H1 (cell line): ENCODE measurements around the gene LYPD6B. TPM values are rescaled to one million over a fixed set of nuclear protein-coding genes. Genes with fewer than 3 reads are reported as not detected.

Experiments used
- CTCF ChIA-PET: fragments of 300-600 bp; sonication (Branson Sonifier 250); formaldehyde crosslinking; loops from one replicate; lab custom pipeline; 2021; ENCODE audit not compliant: partially characterized antibody; lab: Charles Lee
- POLR2A ChIA-PET: fragments of 300-600 bp; sonication (Branson Sonifier 250); formaldehyde crosslinking; loops from one replicate; lab custom pipeline; 2021; ENCODE audit warnings: inconsistent platforms; ENCODE audit not compliant: partially characterized antibody; lab: Charles Lee
- DNase-seq, 2 experiments: peaks; one replicate each; pipeline versions ENCODE4 v3.0.0 to v3.0.0-alpha.2; 2010 to 2022; ENCODE audit warnings: low spot score in 2 of 2, low read depth in 1 of 2, mixed read lengths in 1 of 2
- FAIRE-seq: peaks from 2 replicates; lab custom pipeline; 2011; peaks lifted over from hg19 to GRCh38; lab: Jason Lieb, UNC
- H2AFZ ChIP-seq: 2 replicates; pipeline ENCODE4 v1.8.1; 2012; ENCODE audit warnings: low read length, inconsistent platforms
- H2AK5ac ChIP-seq: 2 replicates; pipeline ENCODE4 v1.6.1; 2013; ENCODE audit warnings: low read depth, low read length
- H2BK120ac ChIP-seq: replicated peaks from 2 replicates; pipeline ENCODE3; 2013; ENCODE audit warnings: low read depth, low read length, inconsistent platforms
- H2BK12ac ChIP-seq: 2 replicates; pipeline ENCODE4 v1.6.1; 2013; ENCODE audit warnings: low read depth, low read length
- H2BK15ac ChIP-seq: 2 replicates; pipeline ENCODE4 v1.6.1; 2013; ENCODE audit warnings: low read length
- H2BK20ac ChIP-seq: 2 replicates; pipeline ENCODE4 v1.6.1; 2013; ENCODE audit warnings: low read length
- H2BK5ac ChIP-seq: 2 replicates; pipeline ENCODE4 v1.6.1; 2013; ENCODE audit warnings: low read depth, low read length
- H3K14ac ChIP-seq: 2 replicates; pipeline ENCODE4 v1.6.1; 2013; ENCODE audit warnings: inconsistent platforms; ENCODE audit not compliant: insufficient read length
- H3K18ac ChIP-seq: 2 replicates; pipeline ENCODE4 v1.6.1; 2013; ENCODE audit warnings: low read length; ENCODE audit errors: extremely low read depth
- H3K23ac ChIP-seq: 2 replicates; pipeline ENCODE4 v1.6.1; 2013; ENCODE audit warnings: inconsistent platforms; ENCODE audit not compliant: insufficient read length
- H3K23me2 ChIP-seq: 2 replicates; pipeline ENCODE4 v1.6.1; 2013; ENCODE audit warnings: low read depth, low read length
- H3K27ac ChIP-seq: 2 replicates; pipeline ENCODE4 v1.6.1; 2011; ENCODE audit warnings: low read depth, low read length, inconsistent platforms
- H3K27me3 ChIP-seq, 4 experiments: replicated peaks in 1 of 4; 1 replicate in 1 of 4; 2 replicates in 3 of 4; pipeline versions ENCODE4 v1.6.1 to v1.8.1; 2011 to 2013; ENCODE audit warnings: low read length in 3 of 4, mild to moderate bottlenecking in 3 of 4, inconsistent platforms in 2 of 4, mixed read lengths in 2 of 4, moderate library complexity in 1 of 4; ENCODE audit not compliant: control insufficient read depth in 3 of 4, insufficient read depth in 3 of 4; ENCODE audit errors: extremely low read depth in 1 of 4
- H3K36me3 ChIP-seq, 4 experiments: 2 replicates each; pipeline versions ENCODE4 v1.6.1 to v1.8.1; 2011 to 2013; ENCODE audit warnings: mild to moderate bottlenecking in 4 of 4, low read length in 3 of 4, moderate library complexity in 2 of 4, control low read depth in 1 of 4, inconsistent platforms in 1 of 4; ENCODE audit not compliant: insufficient read depth in 4 of 4, control insufficient read depth in 2 of 4
- H3K4ac ChIP-seq: replicated peaks from 2 replicates; pipeline ENCODE3; 2013; ENCODE audit warnings: low read length, low read depth, mixed read lengths, inconsistent platforms; ENCODE audit not compliant: insufficient read length
- H3K4me1 ChIP-seq, 4 experiments: replicated peaks in 1 of 4; 1 replicate in 1 of 4; 2 replicates in 3 of 4; pipeline versions ENCODE4 v1.6.1 to v1.8.1; 2011 to 2013; ENCODE audit warnings: low read length in 3 of 4, inconsistent platforms in 2 of 4, mixed read lengths in 1 of 4; ENCODE audit not compliant: insufficient read depth in 4 of 4, control insufficient read depth in 3 of 4
- H3K4me2 ChIP-seq, 2 experiments: 2 replicates each; pipeline versions ENCODE4 v1.6.1 to v1.8.1; 2011 to 2013; ENCODE audit warnings: low read depth in 2 of 2, low read length in 2 of 2, control low read depth in 1 of 2, inconsistent platforms in 1 of 2, mild to moderate bottlenecking in 1 of 2; ENCODE audit not compliant: insufficient read depth in 1 of 2
- H3K4me3 ChIP-seq, 4 experiments: fragments of 200-600, 300-600 bp in 1 of 4; sonication (generic), shearing (Covaris generic), sonication (Bioruptor Twin) in 1 of 4; 2 replicates each; pipeline versions ENCODE4 v1.5.1 to v1.8.1; 2011 to 2016; ENCODE audit warnings: low read length in 4 of 4, low read depth in 3 of 4, control low read depth in 2 of 4, inconsistent platforms in 2 of 4, mild to moderate bottlenecking in 2 of 4, mixed read lengths in 1 of 4, moderate library complexity in 1 of 4; ENCODE audit not compliant: insufficient read depth in 2 of 4; ENCODE audit errors: extremely low read depth in 1 of 4
- H3K56ac ChIP-seq: replicated peaks from 2 replicates; pipeline ENCODE3; 2013; ENCODE audit warnings: low read depth, mild to moderate bottlenecking, mixed read lengths, low read length, inconsistent platforms; ENCODE audit not compliant: insufficient read length
- H3K79me1 ChIP-seq: 2 replicates; pipeline ENCODE4 v1.6.1; 2013; ENCODE audit warnings: low read depth, low read length, control low read depth
- H3K79me2 ChIP-seq, 2 experiments: 2 replicates each; pipeline versions ENCODE4 v1.6.1 to v1.8.1; 2012 to 2013; ENCODE audit warnings: low read length in 2 of 2, mild to moderate bottlenecking in 2 of 2, inconsistent platforms in 1 of 2; ENCODE audit not compliant: insufficient read depth in 2 of 2, control insufficient read depth in 1 of 2
- H3K9ac ChIP-seq, 4 experiments: replicated peaks in 1 of 4; 1 replicate in 1 of 4; 2 replicates in 3 of 4; pipeline versions ENCODE4 v1.6.1 to v1.8.1; 2011 to 2013; ENCODE audit warnings: low read depth in 3 of 4, low read length in 3 of 4, control low read depth in 2 of 4, mild to moderate bottlenecking in 2 of 4, moderate library complexity in 2 of 4, inconsistent platforms in 1 of 4; ENCODE audit errors: extremely low read depth in 1 of 4
- H3K9me3 ChIP-seq, 2 experiments: 2 replicates each; pipeline versions ENCODE4 v1.6.1 to v1.8.1; 2012 to 2013; ENCODE audit warnings: mild to moderate bottlenecking in 2 of 2, moderate library complexity in 2 of 2, control low read depth in 1 of 2, inconsistent platforms in 1 of 2, low read depth in 1 of 2, low read length in 1 of 2, mixed read lengths in 1 of 2; ENCODE audit not compliant: insufficient read depth in 2 of 2
- H4K20me1 ChIP-seq, 2 experiments: replicated peaks in 1 of 2; 2 replicates each; pipeline versions ENCODE3 to v1.8.1; 2011 to 2013; ENCODE audit warnings: inconsistent platforms in 2 of 2, low read length in 2 of 2, mild to moderate bottlenecking in 1 of 2; ENCODE audit not compliant: insufficient read depth in 2 of 2, control insufficient read depth in 1 of 2
- H4K5ac ChIP-seq: 2 replicates; pipeline ENCODE4 v1.6.1; 2013; ENCODE audit warnings: low read length, low read depth, mixed read lengths, inconsistent platforms; ENCODE audit not compliant: insufficient read length
- H4K8ac ChIP-seq: 2 replicates; pipeline ENCODE4 v1.8.0; 2013; ENCODE audit warnings: mild to moderate bottlenecking, moderate library complexity, low read length, inconsistent platforms; ENCODE audit not compliant: insufficient read depth; ENCODE audit errors: extremely low read depth
- H4K91ac ChIP-seq: replicated peaks from 2 replicates; pipeline ENCODE3; 2013; ENCODE audit warnings: low read length, mixed read lengths, inconsistent platforms; ENCODE audit not compliant: insufficient read length
- CHD2 ChIP-seq: IDR thresholded peaks from 2 replicates; pipeline ENCODE4 v1.6.1; 2012; ENCODE audit warnings: low read length, improper control_type of control experiment
- POLR2A ChIP-seq, 2 experiments: IDR thresholded peaks; 1 replicate in 1 of 2; 2 replicates in 1 of 2; pipeline ENCODE4 v1.6.1; 2011; ENCODE audit warnings: low read depth in 2 of 2, low read length in 2 of 2, mild to moderate bottlenecking in 2 of 2; ENCODE audit errors: control extremely low read depth in 1 of 2
- POU5F1 ChIP-seq: IDR thresholded peaks from 2 replicates; pipeline ENCODE4 v1.6.1; 2011; ENCODE audit warnings: low read depth, mild to moderate bottlenecking, low read length, moderate library complexity
- RAD21 ChIP-seq, 2 experiments: IDR thresholded peaks in 1 of 2; conservative IDR thresholded peaks in 1 of 2; 2 replicates each; pipeline ENCODE4 v1.6.1; 2011; ENCODE audit warnings: low read depth in 2 of 2, low read length in 2 of 2, improper control_type of control experiment in 1 of 2, inconsistent platforms in 1 of 2, mild to moderate bottlenecking in 1 of 2, moderate library complexity in 1 of 2
- RFX5 ChIP-seq: IDR thresholded peaks from 2 replicates; pipeline ENCODE4 v1.6.1; 2011; ENCODE audit warnings: low read depth, low read length, improper control_type of control experiment, borderline replicate concordance
- WGBS, 2 experiments: shearing (Covaris generic) in 1 of 2; methylation state at CpG; one replicate each; pipeline versions ENCODE4 v1.1.6 to v1.1.7; 2013 to 2015; ENCODE audit warnings: low lambda C conversion rate in 2 of 2, mixed read lengths in 2 of 2, inconsistent platforms in 1 of 2, low coverage in 1 of 2, missing lambda C conversion rate in 1 of 2; ENCODE audit not compliant: insufficient replicate concordance in 2 of 2, insufficient coverage in 1 of 2, insufficient read length in 1 of 2; ENCODE audit errors: extremely low coverage in 1 of 2, missing lambda C conversion rate in 1 of 2; 5-methylcytosine and 5-hydroxymethylcytosine counted together
- polyA plus RNA-seq, 7 experiments: library from polyadenylated mRNA; depleted of rRNA in 3 of 7; stranded (reverse) in 5 of 7; unstranded in 2 of 7; fragments of >200 nt in 5 of 7; fragments of 200-250 nt in 2 of 7; gene quantifications; 1 replicate in 5 of 7; 2 replicates in 1 of 7; 4 replicates in 1 of 7; pipeline versions ENCODE4 v1.2.1 to v1.2.3, GENCODE V29; 2011 to 2013; ENCODE audit warnings: missing spikeins in 2 of 7, mixed read lengths in 2 of 7
- total RNA-seq: library from RNA; stranded (reverse); fragmentation: NEBNext Ultra II Directional; extraction: Animal tissue kit (Norgen Biotek cat#: 25700); gene quantifications from 2 replicates; pipeline ENCODE4 v1.2.1, GENCODE V29; 2021
- TF ChIP-seq, protein P1 (sequence below), 3 experiments: IDR thresholded peaks; 1 replicate in 2 of 3; 2 replicates in 1 of 3; pipeline versions ENCODE4 v1.5.1 to v1.6.1; 2011; ENCODE audit warnings: low read length in 3 of 3, mild to moderate bottlenecking in 3 of 3, inconsistent platforms in 2 of 3, low read depth in 1 of 3, moderate library complexity in 1 of 3; ENCODE audit not compliant: insufficient read depth in 1 of 3; ENCODE audit errors: control extremely low read depth in 1 of 3

The LYPD6B gene
- total and polyA plus RNA-seq, 2 of the 8 experiments (the other 6 are each of a cell fraction or from before 2014, with no cell fraction given), result 2.2 to 3.5 TPM

DNA sequence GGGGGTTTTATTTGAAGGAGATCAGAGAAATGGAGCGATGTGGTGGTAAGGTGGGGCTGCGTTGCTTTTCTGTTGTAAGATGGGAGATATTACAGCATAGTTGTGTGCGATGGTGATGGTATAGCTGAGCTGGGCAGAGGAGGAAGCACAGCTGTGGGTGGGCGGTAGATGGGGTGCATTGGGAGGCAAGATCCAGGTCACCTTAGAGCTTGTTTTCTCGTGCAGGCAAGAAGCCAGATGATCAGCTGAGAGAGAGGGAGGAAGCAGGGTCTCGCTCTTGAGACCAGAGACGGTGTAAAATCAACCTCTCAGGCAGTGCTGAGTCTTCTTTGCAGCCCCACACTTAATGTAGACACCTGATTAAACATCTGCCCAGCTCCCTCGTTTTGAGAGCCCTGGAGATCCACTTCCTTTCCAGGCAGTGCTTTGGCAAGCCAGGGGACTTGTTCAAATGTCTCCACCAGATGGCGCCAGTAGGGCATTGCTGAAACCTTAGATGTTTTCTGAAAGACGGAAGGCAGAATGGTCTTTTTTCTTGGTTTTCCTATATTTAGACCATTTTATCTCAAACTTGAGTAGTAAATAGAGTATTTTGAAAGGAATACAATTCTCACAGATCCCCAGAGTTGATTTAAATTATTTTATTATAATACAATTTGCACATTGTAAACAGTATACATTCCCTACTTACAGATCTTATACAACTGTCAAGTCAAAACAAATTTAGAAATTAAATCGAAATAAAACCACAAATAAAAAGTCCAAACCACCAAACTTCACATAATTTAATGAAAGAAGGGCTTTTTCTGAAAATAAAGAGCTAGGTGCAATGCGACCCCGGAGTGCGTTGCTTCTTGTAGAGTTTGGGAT, 21.1 kb upstream of the LYPD6B start:
- Histone ChIP-seq H4K20me1 (no peaks in the 10 kb centered on the region), H2BK12ac (no peak overlapping the region), H2AK5ac (no peak overlapping the region), H3K79me1 (no peaks in the 10 kb centered on the region; the same call in 1 of the 2 replicates), H3K9me3 (no peaks in the 10 kb centered on the region), H3K4ac (no peak overlapping the region), H4K8ac (no peak overlapping the region), H3K14ac (no peak overlapping the region), H4K91ac (no peak overlapping the region), H2BK15ac (no peak overlapping the region), H2AFZ (no peak overlapping the region), H3K4me3 (no peak overlapping the region), H3K23me2 (no peaks in the 10 kb centered on the region), H3K36me3 (peaks cover 0 to 21% (median 4%) of the 10 kb centered on the region in 4 experiments; a peak in 6 of 8 replicates), H3K27ac (no peak overlapping the region), H2BK5ac (no peak overlapping the region; the same call in 1 of the 2 replicates), H3K23ac (no peak overlapping the region), H3K4me1 (peaks cover 0 to 2% (median 1%) of the 10 kb centered on the region in 4 experiments; a peak in 1 of 7 replicates), H3K4me2 (no peak overlapping the region), H3K9ac (no peak overlapping the region), H4K5ac (no peak overlapping the region), H3K79me2 (no peaks in the 10 kb centered on the region), H2BK120ac (no peak overlapping the region), H3K27me3 (no peaks in the 10 kb centered on the region), H3K56ac (no peak overlapping the region), H3K18ac (no peak overlapping the region), H2BK20ac (no peak overlapping the region)
- peak; percentile 27 to 89 for DNase-seq
- CTCF ChIA-PET, result interaction anchor here (0.6 to 14.6 kb wide), 65 partner anchors 10 to 1057 kb away, joined by 3 to 277 read pairs (median 4); partner anchors contain the start of genes LYPD6 and LYPD6B
- WGBS, 2 experiments, result 74% methylated on average over 14 of the region's 14 CpGs; no CpG with 5 or more reads in 1 of the 2 experiments
- FAIRE-seq, result peak; percentile 75
- TF ChIP-seq, protein P1, sequence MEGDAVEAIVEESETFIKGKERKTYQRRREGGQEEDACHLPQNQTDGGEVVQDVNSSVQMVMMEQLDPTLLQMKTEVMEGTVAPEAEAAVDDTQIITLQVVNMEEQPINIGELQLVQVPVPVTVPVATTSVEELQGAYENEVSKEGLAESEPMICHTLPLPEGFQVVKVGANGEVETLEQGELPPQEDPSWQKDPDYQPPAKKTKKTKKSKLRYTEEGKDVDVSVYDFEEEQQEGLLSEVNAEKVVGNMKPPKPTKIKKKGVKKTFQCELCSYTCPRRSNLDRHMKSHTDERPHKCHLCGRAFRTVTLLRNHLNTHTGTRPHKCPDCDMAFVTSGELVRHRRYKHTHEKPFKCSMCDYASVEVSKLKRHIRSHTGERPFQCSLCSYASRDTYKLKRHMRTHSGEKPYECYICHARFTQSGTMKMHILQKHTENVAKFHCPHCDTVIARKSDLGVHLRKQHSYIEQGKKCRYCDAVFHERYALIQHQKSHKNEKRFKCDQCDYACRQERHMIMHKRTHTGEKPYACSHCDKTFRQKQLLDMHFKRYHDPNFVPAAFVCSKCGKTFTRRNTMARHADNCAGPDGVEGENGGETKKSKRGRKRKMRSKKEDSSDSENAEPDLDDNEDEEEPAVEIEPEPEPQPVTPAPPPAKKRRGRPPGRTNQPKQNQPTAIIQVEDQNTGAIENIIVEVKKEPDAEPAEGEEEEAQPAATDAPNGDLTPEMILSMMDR (IDR thresholded peaks at IDR 0.05; ENCODE audit: control extremely low read depth in 1 of 3, insufficient read depth in 1 of 3, low read depth in 1 of 3, low read length in 3 of 3), result peak; percentile 72 to 87 (median 82)
- TF ChIP-seq POLR2A (IDR thresholded peaks at IDR 0.05; ENCODE audit: control extremely low read depth in 1 of 2, low read depth in 2 of 2, low read length in 2 of 2), result no peak
- peak; percentile 89 to 90 for TF ChIP-seq RAD21 (IDR thresholded peaks at IDR 0.05 in 1 of 2, conservative IDR thresholded peaks at IDR 0.05 in 1 of 2; ENCODE audit: low read depth in 2 of 2, low read length in 2 of 2)
- no peak for TF ChIP-seq CHD2
- TF ChIP-seq RFX5, result no peak
- no peak for TF ChIP-seq POU5F1
- POLR2A ChIA-PET, result interaction anchor here (0.5 to 2.0 kb wide), 2 partner anchors 10 to 12 kb away, joined by 3 to 6 read pairs; no protein-coding TSS in a partner anchor
